Measurements from ENCODE around the gene CDH4.

CDH4 gene

GRCh38 chr20:61628901-61629601, 377.0 kb downstream of the CDH4 start:
- DNase-seq (ENCODE audit: low read depth), result no peak
- TF ChIP-seq CTCF (IDR thresholded peaks at IDR 0.05; ENCODE audit: control insufficient read depth, extremely low read depth, insufficient read depth), result no peak
- H3K4me3 ChIP-seq (ENCODE audit: low read depth, low read length), result no peak overlapping the region

GRCh38 chr20:61629602-61630390, 377.7 kb downstream of the CDH4 start:
- no peak for TF ChIP-seq CTCF (IDR thresholded peaks at IDR 0.05; ENCODE audit: control insufficient read depth, extremely low read depth, insufficient read depth)
- no peak for DNase-seq (ENCODE audit: low read depth)
- H3K4me3 ChIP-seq (ENCODE audit: low read depth, low read length), result no peak overlapping the region

GRCh38 chr20:61630391-61630650, 378.3 kb downstream of the CDH4 start:
- no peak for TF ChIP-seq CTCF (IDR thresholded peaks at IDR 0.05; ENCODE audit: control insufficient read depth, extremely low read depth, insufficient read depth)
- H3K4me3 ChIP-seq (ENCODE audit: low read depth, low read length), result no peak overlapping the region
- DNase-seq (ENCODE audit: low read depth), result no peak

- TF ChIP-seq CTCF (IDR thresholded peaks at IDR 0.05; ENCODE audit: control insufficient read depth, extremely low read depth, insufficient read depth), result no peak
- no peak for DNase-seq (ENCODE audit: low read depth)
- no peak overlapping the region for H3K4me3 ChIP-seq (ENCODE audit: low read depth, low read length)
Observed at GRCh38 chr20:61630816-61631215, 378.8 kb downstream of the CDH4 start.

GRCh38 chr20:61631751-61632150, 379.7 kb downstream of the CDH4 start:
- no peak for TF ChIP-seq CTCF (IDR thresholded peaks at IDR 0.05; ENCODE audit: control insufficient read depth, extremely low read depth, insufficient read depth)
- DNase-seq (ENCODE audit: low read depth), result no peak
- no peak overlapping the region for H3K4me3 ChIP-seq (ENCODE audit: low read depth, low read length)

- TF ChIP-seq CTCF (IDR thresholded peaks at IDR 0.05; ENCODE audit: control insufficient read depth, extremely low read depth, insufficient read depth), result no peak
- H3K4me3 ChIP-seq (ENCODE audit: low read depth, low read length), result no peak overlapping the region
- no peak for DNase-seq (ENCODE audit: low read depth)
Observed at GRCh38 chr20:61633004-61633403, 380.9 kb downstream of the CDH4 start.

Data from LNCaP clone FGC (cell line).